H1 (cell line): Measurements from ENCODE around the gene COBLL1. TPM values are rescaled to one million over a fixed set of nuclear protein-coding genes. Genes with fewer than 3 reads are reported as not detected.

Source experiments
- CTCF ChIA-PET: fragments of 300-600 bp; sonication (Branson Sonifier 250); formaldehyde crosslinking; loops from one replicate; lab custom pipeline; 2021; ENCODE audit not compliant: partially characterized antibody; lab: Charles Lee
- POLR2A ChIA-PET: fragments of 300-600 bp; sonication (Branson Sonifier 250); formaldehyde crosslinking; loops from one replicate; lab custom pipeline; 2021; ENCODE audit warnings: inconsistent platforms; ENCODE audit not compliant: partially characterized antibody; lab: Charles Lee
- DNase-seq, 2 experiments: peaks; one replicate each; pipeline versions ENCODE4 v3.0.0 to v3.0.0-alpha.2; 2010 to 2022; ENCODE audit warnings: low spot score in 2 of 2, low read depth in 1 of 2, mixed read lengths in 1 of 2
- FAIRE-seq: peaks from 2 replicates; lab custom pipeline; 2011; peaks lifted over from hg19 to GRCh38; lab: Jason Lieb, UNC
- H2AFZ ChIP-seq: 2 replicates; pipeline ENCODE4 v1.8.1; 2012; ENCODE audit warnings: low read length, inconsistent platforms
- H2AK5ac ChIP-seq: 2 replicates; pipeline ENCODE4 v1.6.1; 2013; ENCODE audit warnings: low read depth, low read length
- H2BK120ac ChIP-seq: replicated peaks from 2 replicates; pipeline ENCODE3; 2013; ENCODE audit warnings: low read depth, low read length, inconsistent platforms
- H2BK12ac ChIP-seq: 2 replicates; pipeline ENCODE4 v1.6.1; 2013; ENCODE audit warnings: low read depth, low read length
- H2BK15ac ChIP-seq: 2 replicates; pipeline ENCODE4 v1.6.1; 2013; ENCODE audit warnings: low read length
- H2BK20ac ChIP-seq: 2 replicates; pipeline ENCODE4 v1.6.1; 2013; ENCODE audit warnings: low read length
- H2BK5ac ChIP-seq: 2 replicates; pipeline ENCODE4 v1.6.1; 2013; ENCODE audit warnings: low read depth, low read length
- H3K14ac ChIP-seq: 2 replicates; pipeline ENCODE4 v1.6.1; 2013; ENCODE audit warnings: inconsistent platforms; ENCODE audit not compliant: insufficient read length
- H3K18ac ChIP-seq: 2 replicates; pipeline ENCODE4 v1.6.1; 2013; ENCODE audit warnings: low read length; ENCODE audit errors: extremely low read depth
- H3K23ac ChIP-seq: 2 replicates; pipeline ENCODE4 v1.6.1; 2013; ENCODE audit warnings: inconsistent platforms; ENCODE audit not compliant: insufficient read length
- H3K23me2 ChIP-seq: 2 replicates; pipeline ENCODE4 v1.6.1; 2013; ENCODE audit warnings: low read depth, low read length
- H3K27ac ChIP-seq: 2 replicates; pipeline ENCODE4 v1.6.1; 2011; ENCODE audit warnings: low read depth, low read length, inconsistent platforms
- H3K27me3 ChIP-seq, 4 experiments: replicated peaks in 1 of 4; 1 replicate in 1 of 4; 2 replicates in 3 of 4; pipeline versions ENCODE4 v1.6.1 to v1.8.1; 2011 to 2013; ENCODE audit warnings: low read length in 3 of 4, mild to moderate bottlenecking in 3 of 4, inconsistent platforms in 2 of 4, mixed read lengths in 2 of 4, moderate library complexity in 1 of 4; ENCODE audit not compliant: control insufficient read depth in 3 of 4, insufficient read depth in 3 of 4; ENCODE audit errors: extremely low read depth in 1 of 4
- H3K36me3 ChIP-seq, 4 experiments: 2 replicates each; pipeline versions ENCODE4 v1.6.1 to v1.8.1; 2011 to 2013; ENCODE audit warnings: mild to moderate bottlenecking in 4 of 4, low read length in 3 of 4, moderate library complexity in 2 of 4, control low read depth in 1 of 4, inconsistent platforms in 1 of 4; ENCODE audit not compliant: insufficient read depth in 4 of 4, control insufficient read depth in 2 of 4
- H3K4ac ChIP-seq: replicated peaks from 2 replicates; pipeline ENCODE3; 2013; ENCODE audit warnings: low read length, low read depth, mixed read lengths, inconsistent platforms; ENCODE audit not compliant: insufficient read length
- H3K4me1 ChIP-seq, 4 experiments: replicated peaks in 1 of 4; 1 replicate in 1 of 4; 2 replicates in 3 of 4; pipeline versions ENCODE4 v1.6.1 to v1.8.1; 2011 to 2013; ENCODE audit warnings: low read length in 3 of 4, inconsistent platforms in 2 of 4, mixed read lengths in 1 of 4; ENCODE audit not compliant: insufficient read depth in 4 of 4, control insufficient read depth in 3 of 4
- H3K4me2 ChIP-seq, 2 experiments: 2 replicates each; pipeline versions ENCODE4 v1.6.1 to v1.8.1; 2011 to 2013; ENCODE audit warnings: low read depth in 2 of 2, low read length in 2 of 2, control low read depth in 1 of 2, inconsistent platforms in 1 of 2, mild to moderate bottlenecking in 1 of 2; ENCODE audit not compliant: insufficient read depth in 1 of 2
- H3K4me3 ChIP-seq, 4 experiments: fragments of 200-600, 300-600 bp in 1 of 4; sonication (generic), shearing (Covaris generic), sonication (Bioruptor Twin) in 1 of 4; 2 replicates each; pipeline versions ENCODE4 v1.5.1 to v1.8.1; 2011 to 2016; ENCODE audit warnings: low read length in 4 of 4, low read depth in 3 of 4, control low read depth in 2 of 4, inconsistent platforms in 2 of 4, mild to moderate bottlenecking in 2 of 4, mixed read lengths in 1 of 4, moderate library complexity in 1 of 4; ENCODE audit not compliant: insufficient read depth in 2 of 4; ENCODE audit errors: extremely low read depth in 1 of 4
- H3K56ac ChIP-seq: replicated peaks from 2 replicates; pipeline ENCODE3; 2013; ENCODE audit warnings: low read depth, mild to moderate bottlenecking, mixed read lengths, low read length, inconsistent platforms; ENCODE audit not compliant: insufficient read length
- H3K79me1 ChIP-seq: 2 replicates; pipeline ENCODE4 v1.6.1; 2013; ENCODE audit warnings: low read depth, low read length, control low read depth
- H3K79me2 ChIP-seq, 2 experiments: 2 replicates each; pipeline versions ENCODE4 v1.6.1 to v1.8.1; 2012 to 2013; ENCODE audit warnings: low read length in 2 of 2, mild to moderate bottlenecking in 2 of 2, inconsistent platforms in 1 of 2; ENCODE audit not compliant: insufficient read depth in 2 of 2, control insufficient read depth in 1 of 2
- H3K9ac ChIP-seq, 4 experiments: replicated peaks in 1 of 4; 1 replicate in 1 of 4; 2 replicates in 3 of 4; pipeline versions ENCODE4 v1.6.1 to v1.8.1; 2011 to 2013; ENCODE audit warnings: low read depth in 3 of 4, low read length in 3 of 4, control low read depth in 2 of 4, mild to moderate bottlenecking in 2 of 4, moderate library complexity in 2 of 4, inconsistent platforms in 1 of 4; ENCODE audit errors: extremely low read depth in 1 of 4
- H3K9me3 ChIP-seq, 2 experiments: 2 replicates each; pipeline versions ENCODE4 v1.6.1 to v1.8.1; 2012 to 2013; ENCODE audit warnings: mild to moderate bottlenecking in 2 of 2, moderate library complexity in 2 of 2, control low read depth in 1 of 2, inconsistent platforms in 1 of 2, low read depth in 1 of 2, low read length in 1 of 2, mixed read lengths in 1 of 2; ENCODE audit not compliant: insufficient read depth in 2 of 2
- H4K20me1 ChIP-seq, 2 experiments: replicated peaks in 1 of 2; 2 replicates each; pipeline versions ENCODE3 to v1.8.1; 2011 to 2013; ENCODE audit warnings: inconsistent platforms in 2 of 2, low read length in 2 of 2, mild to moderate bottlenecking in 1 of 2; ENCODE audit not compliant: insufficient read depth in 2 of 2, control insufficient read depth in 1 of 2
- H4K5ac ChIP-seq: 2 replicates; pipeline ENCODE4 v1.6.1; 2013; ENCODE audit warnings: low read length, low read depth, mixed read lengths, inconsistent platforms; ENCODE audit not compliant: insufficient read length
- H4K8ac ChIP-seq: 2 replicates; pipeline ENCODE4 v1.8.0; 2013; ENCODE audit warnings: mild to moderate bottlenecking, moderate library complexity, low read length, inconsistent platforms; ENCODE audit not compliant: insufficient read depth; ENCODE audit errors: extremely low read depth
- H4K91ac ChIP-seq: replicated peaks from 2 replicates; pipeline ENCODE3; 2013; ENCODE audit warnings: low read length, mixed read lengths, inconsistent platforms; ENCODE audit not compliant: insufficient read length
- HDAC6 ChIP-seq: IDR thresholded peaks from one replicate; pipeline ENCODE4 v1.7.1; 2012; ENCODE audit warnings: low read depth, mild to moderate bottlenecking, inconsistent platforms, low read length, moderate library complexity
- POLR2A ChIP-seq, 2 experiments: IDR thresholded peaks; 1 replicate in 1 of 2; 2 replicates in 1 of 2; pipeline ENCODE4 v1.6.1; 2011; ENCODE audit warnings: low read depth in 2 of 2, low read length in 2 of 2, mild to moderate bottlenecking in 2 of 2; ENCODE audit errors: control extremely low read depth in 1 of 2
- RBBP5 ChIP-seq: IDR thresholded peaks from 2 replicates; pipeline ENCODE4 v1.7.1; 2012; ENCODE audit warnings: low read depth, mild to moderate bottlenecking, inconsistent platforms, low read length, moderate library complexity, borderline replicate concordance
- SIN3A ChIP-seq, 2 experiments: IDR thresholded peaks in 1 of 2; conservative IDR thresholded peaks in 1 of 2; 2 replicates each; pipeline ENCODE4 v1.6.1; 2011 to 2012; ENCODE audit warnings: low read length in 2 of 2, improper control_type of control experiment in 1 of 2, low read depth in 1 of 2, mild to moderate bottlenecking in 1 of 2
- TAF1 ChIP-seq: IDR thresholded peaks from 2 replicates; pipeline ENCODE4 v1.6.1; 2011; ENCODE audit warnings: mild to moderate bottlenecking, low read depth, low read length
- polyA plus RNA-seq, 7 experiments: library from polyadenylated mRNA; depleted of rRNA in 3 of 7; stranded (reverse) in 5 of 7; unstranded in 2 of 7; fragments of >200 nt in 5 of 7; fragments of 200-250 nt in 2 of 7; gene quantifications; 1 replicate in 5 of 7; 2 replicates in 1 of 7; 4 replicates in 1 of 7; pipeline versions ENCODE4 v1.2.1 to v1.2.3, GENCODE V29; 2011 to 2013; ENCODE audit warnings: missing spikeins in 2 of 7, mixed read lengths in 2 of 7
- total RNA-seq: library from RNA; stranded (reverse); fragmentation: NEBNext Ultra II Directional; extraction: Animal tissue kit (Norgen Biotek cat#: 25700); gene quantifications from 2 replicates; pipeline ENCODE4 v1.2.1, GENCODE V29; 2021

The COBLL1 gene
- total and polyA plus RNA-seq, 2 of the 8 experiments (the other 6 are each of a cell fraction or from before 2014, with no cell fraction given): 2.2 to 6.2 TPM

DNA sequence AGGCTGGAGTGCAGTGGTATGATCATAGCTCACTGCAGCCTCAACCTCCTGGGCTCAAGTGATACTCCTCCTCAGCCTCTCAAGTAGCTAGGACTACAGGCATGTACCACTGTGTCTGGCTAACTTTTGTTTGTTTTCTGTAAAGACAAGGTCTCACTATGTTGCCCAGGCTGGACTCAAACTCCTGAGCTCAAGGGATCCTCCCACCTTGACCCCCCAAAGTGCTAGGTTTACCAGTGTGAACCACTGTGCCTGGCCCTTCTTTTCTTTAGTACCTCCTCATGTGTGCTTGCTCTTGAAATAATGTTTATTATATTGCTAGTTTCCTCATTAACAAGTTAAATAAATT is 19.0 kb upstream of the COBLL1 start:
- Histone ChIP-seq H3K36me3 (no peaks in the 10 kb centered on the region), H3K4me1 (no peaks in the 10 kb centered on the region), H3K4ac (no peak overlapping the region), H3K79me2 (no peaks in the 10 kb centered on the region), H3K9ac (no peak overlapping the region), H3K27ac (no peak overlapping the region), H3K4me2 (no peak overlapping the region), H3K23ac (no peak overlapping the region), H3K56ac (no peak overlapping the region), H3K23me2 (no peaks in the 10 kb centered on the region), H2BK20ac (no peak overlapping the region), H3K9me3 (no peaks in the 10 kb centered on the region), H2BK12ac (no peak overlapping the region), H3K14ac (no peak overlapping the region), H3K79me1 (no peaks in the 10 kb centered on the region), H2AK5ac (no peak overlapping the region), H2BK5ac (no peak overlapping the region), H4K5ac (no peak overlapping the region), H3K4me3 (no peak overlapping the region), H3K27me3 (peaks cover 0 to 1% (median 0%) of the 10 kb centered on the region in 4 experiments; a peak in 1 of 7 replicates), H2BK120ac (no peak overlapping the region), H4K8ac (no peak overlapping the region), H4K20me1 (no peaks in the 10 kb centered on the region), H2BK15ac (no peak overlapping the region), H3K18ac (no peak overlapping the region), H4K91ac (no peak overlapping the region), H2AFZ (no peak overlapping the region)
- TF ChIP-seq RBBP5: no peak
- no peak for TF ChIP-seq POLR2A (IDR thresholded peaks at IDR 0.05; ENCODE audit: control extremely low read depth in 1 of 2, low read depth in 2 of 2, low read length in 2 of 2)
- no peak for TF ChIP-seq TAF1
- TF ChIP-seq HDAC6: no peak
- no peak for TF ChIP-seq SIN3A (conservative IDR thresholded peaks at IDR 0.05 in 1 of 2, IDR thresholded peaks at IDR 0.05 in 1 of 2; ENCODE audit: low read depth in 1 of 2, low read length in 2 of 2)
- ChIA-PET POLR2A (no interaction called here), CTCF (interaction anchor here (0.9 to 1.1 kb wide), 2 partner anchors 14 to 335 kb away, joined by 3 read pairs; no protein-coding TSS in a partner anchor)
- DNase-seq: no peak
- no peak for FAIRE-seq
